Body of pancreas (tissue), 4 donors: ENCODE data around the gene RABGAP1. TPM values are rescaled to one million over a fixed set of nuclear protein-coding genes. Genes with fewer than 3 reads are reported as not detected.

Experiments used
- ATAC-seq: fragments of 150-250 bp; one replicate; pipeline ENCODE4 v1.9.1; 2016
- DNase-seq, 4 donors: peaks; one replicate each; pipeline ENCODE4 v3.0.0-alpha.2; 2019
- H3K27ac ChIP-seq, 4 donors: fragments of 200-600 bp; sonication (generic); 1 replicate in 3 of 4; 2 replicates in 1 of 4; pipeline versions ENCODE4 v1.5.1 to v1.6.1; 2016 to 2019; ENCODE audit warnings: mild to moderate bottlenecking in 1 of 4, mixed read lengths in 1 of 4, moderate library complexity in 1 of 4
- H3K27me3 ChIP-seq, 2 donors: fragments of 200-600 bp; sonication (generic); one replicate each; pipeline ENCODE4 v1.6.0; 2016; ENCODE audit warnings: mild to moderate bottlenecking in 1 of 2
- H3K36me3 ChIP-seq, 2 donors: fragments of 200-600 bp; sonication (generic); replicated peaks in 1 of 2; 2 replicates each; pipeline ENCODE4 v1.5.1; 2016; ENCODE audit warnings: low read depth in 2 of 2; ENCODE audit not compliant: insufficient read depth in 1 of 2
- H3K4me1 ChIP-seq: fragments of 200-600 bp; sonication (generic); one replicate; pipeline ENCODE4 v1.6.0; 2016
- H3K4me3 ChIP-seq, 2 donors: fragments of 200-600 bp; sonication (generic); 1 replicate in 1 of 2; 2 replicates in 1 of 2; pipeline ENCODE4 v1.5.1; 2016 to 2019
- H3K9me3 ChIP-seq, 3 donors: fragments of 200-600 bp; sonication (generic); 1 replicate in 2 of 3; 2 replicates in 1 of 3; pipeline ENCODE4 v1.5.1; 2016
- CTCF ChIP-seq, 7 experiments: fragments of 450-650 bp in 4 of 7; fragments of 200-600 bp in 3 of 7; sonication (generic) in 3 of 7; IDR thresholded peaks; one replicate each; pipeline ENCODE4 v1.5.1; 2016 to 2019; ENCODE audit warnings: antibody characterized with exemption in 7 of 7
- POLR2A ChIP-seq, 3 donors: fragments of 450-650 bp; IDR thresholded peaks; one replicate each; pipeline ENCODE4 v1.6.1; 2016; ENCODE audit warnings: antibody characterized with exemption in 3 of 3, mild to moderate bottlenecking in 2 of 3
- WGBS, 2 donors: methylation state at CpG; one replicate each; pipeline ENCODE4 v1.1.5; 2017; 5-methylcytosine and 5-hydroxymethylcytosine counted together
- intact Hi-C: fragments of 100-400 bp; cut with DNase I; formaldehyde crosslinking; loops from one replicate; pipeline ENCODE4 v1.15.1; 2023
- total RNA-seq, 2 donors: library from RNA; depleted of rRNA; stranded (reverse); fragments of >200 nt; gene quantifications; one replicate each; pipeline ENCODE4 v1.1.0, GENCODE V29; 2016

RABGAP1 gene
- total RNA-seq, 2 donors from 2014 or later, result 31.1 to 33.6 TPM

GRCh38 chr9:123107639-123108285 lies 166.9 kb downstream of the RABGAP1 start:
- Histone ChIP-seq H3K36me3 (peaks cover 0 to 7% of the 10 kb centered on the region in 2 donors), H3K4me3 (no peak overlapping the region), H3K4me1 (peaks cover 10% of the 10 kb centered on the region), H3K9me3 (no peaks in the 10 kb centered on the region), H3K27me3 (no peaks in the 10 kb centered on the region), H3K27ac (no peak overlapping the region)
- 75 to 81% methylated on average over 11 of the region's 11 CpGs for WGBS, 2 donors
- intact Hi-C loops, result no loop called here
- ATAC-seq (no peak), DNase-seq (no peak)
- no peak for TF ChIP-seq POLR2A (IDR thresholded peaks at IDR 0.05)
- no peak for TF ChIP-seq CTCF (IDR thresholded peaks at IDR 0.05)

GRCh38 chr9:123108976-123109375 lies 168.2 kb downstream of the RABGAP1 start:
- Histone ChIP-seq H3K36me3 (peaks cover 0 to 4% of the 10 kb centered on the region in 2 donors), H3K27me3 (no peaks in the 10 kb centered on the region), H3K4me1 (peaks cover 10% of the 10 kb centered on the region), H3K27ac (no peak overlapping the region), H3K9me3 (no peaks in the 10 kb centered on the region), H3K4me3 (no peak overlapping the region)
- DNase-seq (no peak), ATAC-seq (no peak)
- 84 to 92% methylated on average over 8 to 9 of the region's 9 CpGs for WGBS, 2 donors
- TF ChIP-seq CTCF (IDR thresholded peaks at IDR 0.05) (no peak), POLR2A (IDR thresholded peaks at IDR 0.05) (no peak)
- intact Hi-C loops, result no loop called here

- H3K36me3 ChIP-seq, result peaks cover 0 to 3% of the 10 kb centered on the region in 2 donors
- intact Hi-C loops, result no loop called here
- 86 to 88% methylated on average over 12 to 15 of the region's 15 CpGs for WGBS, 2 donors
Measured at GRCh38 chr9:123109540-123110279, 168.9 kb downstream of the RABGAP1 start.

GRCh38 chr9:123111427-123112014 lies 170.7 kb downstream of the RABGAP1 start:
- TF ChIP-seq POLR2A (IDR thresholded peaks at IDR 0.05) (no peak), CTCF (IDR thresholded peaks at IDR 0.05) (peak in 1 of 7 experiments; percentile 11)
- peak overlapping the region in 1 of 4 donors; percentile 3 for H3K27ac ChIP-seq
- intact Hi-C loops, result no loop called here
- no peaks in the 10 kb centered on the region for H3K27me3 ChIP-seq
- DNase-seq, result peak; percentile 33 to 68 (median 48)
- 43 to 46% methylated on average over 8 of the region's 8 CpGs for WGBS, 2 donors
- no peaks in the 10 kb centered on the region for H3K9me3 ChIP-seq
- peak; percentile 58 for ATAC-seq
- H3K4me3 ChIP-seq, result no peak overlapping the region
- no peaks in the 10 kb centered on the region for H3K36me3 ChIP-seq
- H3K4me1 ChIP-seq, result peaks cover 10% of the 10 kb centered on the region

More at GRCh38 chr9:123109540-123110279, 168.9 kb downstream of the RABGAP1 start:
- ATAC-seq (no peak), DNase-seq (no peak)
- Histone ChIP-seq H3K9me3 (no peaks in the 10 kb centered on the region), H3K27ac (no peak overlapping the region), H3K27me3 (no peaks in the 10 kb centered on the region), H3K4me1 (peaks cover 10% of the 10 kb centered on the region), H3K4me3 (no peak overlapping the region)
- TF ChIP-seq CTCF (IDR thresholded peaks at IDR 0.05) (no peak), POLR2A (IDR thresholded peaks at IDR 0.05) (no peak)
